Coronary artery (tissue), 2 donors: ENCODE measurements around the gene FHIT.

Experiments
- DNase-seq: peaks from one replicate; pipeline ENCODE4 v3.0.0-alpha.2; 2017; ENCODE audit warnings: low spot score
- H3K27ac ChIP-seq, 2 donors: fragments of 200-600 bp; sonication (generic); one replicate each; pipeline ENCODE4 v1.5.1; 2016 to 2019
- H3K4me3 ChIP-seq: fragments of 200-600 bp; sonication (generic); 2 replicates; pipeline ENCODE4 v1.5.1; 2016; ENCODE audit warnings: mild to moderate bottlenecking, moderate library complexity
- CTCF ChIP-seq: fragments of 200-600 bp; sonication (generic); IDR thresholded peaks from one replicate; pipeline ENCODE4 v1.5.1; 2019; ENCODE audit warnings: antibody characterized with exemption

FHIT gene

DNA sequence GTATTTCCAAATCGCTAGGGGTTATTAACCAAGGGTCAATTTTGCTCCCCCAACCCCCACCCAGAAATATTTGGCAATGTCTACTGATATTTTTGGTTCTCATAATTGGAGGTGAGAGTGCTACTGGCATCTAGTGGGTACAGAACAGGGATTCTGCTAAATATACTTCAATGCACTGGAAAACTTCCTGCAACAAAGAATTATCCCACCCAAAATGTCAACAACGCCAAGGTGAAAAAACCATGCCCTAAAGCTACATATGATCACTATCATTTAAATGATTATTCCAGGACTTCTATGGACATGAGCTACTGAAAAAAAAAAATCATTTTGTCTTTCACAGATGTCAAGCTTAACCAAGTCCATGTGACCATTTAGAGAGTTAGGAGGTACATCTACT lies 867.9 kb downstream of the FHIT start:
- Histone ChIP-seq H3K27ac (no peak overlapping the region), H3K4me3 (no peak overlapping the region)
- no peak for DNase-seq
- TF ChIP-seq CTCF: no peak

DNA sequence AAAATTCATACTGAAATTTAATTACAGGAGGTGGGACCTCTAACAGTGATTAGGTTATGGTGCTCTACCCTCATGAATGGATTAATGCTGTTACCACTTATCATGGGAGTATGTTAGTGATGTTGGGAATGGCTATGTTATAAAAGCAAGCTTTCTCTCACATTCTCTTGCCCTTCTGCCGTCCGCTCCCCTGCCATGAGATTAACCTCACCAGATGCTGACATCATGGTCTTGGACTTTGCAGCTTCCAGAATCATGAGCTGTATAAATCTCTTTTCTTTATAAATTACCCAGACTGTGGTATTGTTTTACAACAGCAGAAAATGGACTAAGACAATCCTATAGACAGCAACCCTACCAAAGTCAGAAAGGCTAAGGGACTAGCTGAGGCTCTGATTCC lies 884.8 kb downstream of the FHIT start:
- Histone ChIP-seq H3K27ac (no peak overlapping the region), H3K4me3 (no peak overlapping the region)
- no peak for DNase-seq
- no peak for TF ChIP-seq CTCF

DNA sequence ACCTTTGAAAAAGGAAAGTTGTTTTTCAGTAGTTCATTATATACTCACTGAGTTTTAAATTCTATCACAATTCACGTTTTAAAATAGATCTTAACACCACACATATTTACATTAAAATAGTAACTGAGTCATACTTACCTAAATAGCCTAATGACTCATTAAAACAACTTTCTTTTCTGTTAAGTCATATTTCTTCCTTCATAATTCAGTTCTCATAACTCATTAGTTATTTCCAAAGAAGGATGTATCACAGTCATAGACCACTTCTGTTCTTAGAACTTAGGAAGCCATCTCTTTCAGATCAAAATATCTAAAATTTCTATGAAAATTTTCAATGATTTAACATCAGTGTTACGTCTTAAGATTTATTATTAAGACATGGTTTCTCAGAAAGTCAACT lies 885.9 kb downstream of the FHIT start:
- TF ChIP-seq CTCF: no peak
- no peak overlapping the region for H3K27ac ChIP-seq
- no peak for DNase-seq
- no peak overlapping the region for H3K4me3 ChIP-seq

DNA sequence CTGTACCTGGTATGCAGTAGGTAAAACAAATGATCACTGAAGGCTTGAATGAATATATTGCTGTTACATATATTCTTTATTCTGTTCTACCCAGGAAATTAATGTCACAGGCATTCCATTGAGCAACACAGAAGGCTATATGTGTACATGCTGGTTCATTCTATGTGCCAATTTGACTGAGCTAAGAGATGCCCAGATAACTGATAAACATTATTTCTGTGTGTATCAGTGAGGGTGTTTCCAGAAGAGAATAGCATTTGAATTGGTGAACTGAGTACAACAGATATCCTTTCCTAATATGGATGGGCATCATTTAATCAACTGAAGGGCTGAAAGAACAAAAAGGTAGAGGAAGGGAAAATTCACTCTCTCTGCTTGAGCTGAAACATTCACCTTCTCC lies 886.8 kb downstream of the FHIT start:
- no peak for DNase-seq
- no peak for TF ChIP-seq CTCF

GRCh38 chr3:60363817-60364216 lies 887.4 kb downstream of the FHIT start:
- TF ChIP-seq CTCF: no peak
- H3K4me3 ChIP-seq: no peak overlapping the region
- DNase-seq: no peak
- no peak overlapping the region for H3K27ac ChIP-seq

More for the DNA sequence above, 886.8 kb downstream of the FHIT start:
- Histone ChIP-seq H3K4me3 (no peak overlapping the region), H3K27ac (no peak overlapping the region)

GRCh38 chr3:60355825-60356224 lies 895.4 kb downstream of the FHIT start:
- TF ChIP-seq CTCF: no peak
- H3K27ac ChIP-seq: no peak overlapping the region
- no peak for DNase-seq
- H3K4me3 ChIP-seq: no peak overlapping the region

DNA sequence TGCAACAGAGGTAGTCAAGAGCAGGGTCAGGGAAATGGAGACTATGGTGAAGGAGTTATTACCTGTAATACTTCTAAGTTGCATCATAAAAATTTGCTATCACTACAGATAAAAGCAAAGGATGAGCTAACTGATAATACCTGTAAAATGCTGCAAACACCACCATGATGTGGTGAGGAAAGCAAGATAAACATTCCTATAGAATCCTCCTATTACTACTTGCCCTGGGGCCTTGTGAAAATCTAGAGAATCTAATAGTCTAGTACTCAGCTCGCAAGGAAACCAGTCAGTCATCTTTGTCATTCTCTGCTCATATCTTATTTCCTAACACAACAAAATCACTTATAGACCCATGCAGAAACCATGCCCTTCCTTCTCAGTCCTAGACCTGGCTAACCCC lies 899.8 kb downstream of the FHIT start:
- no peak overlapping the region for H3K4me3 ChIP-seq
- no peak overlapping the region for H3K27ac ChIP-seq
- no peak for DNase-seq
- TF ChIP-seq CTCF: no peak
